Globus pallidus (tissue), 1 donor: ENCODE data around the gene NPAS3.

ENCODE experiments used
- DNase-seq: peaks from one replicate; pipeline ENCODE4 v3.0.0-alpha.2; 2015; ENCODE audit warnings: low spot score

The NPAS3 gene

GRCh38 chr14:32938719-32939253, at the start of gene NPAS3:
Gene NPAS3 (plus strand): TSS chr14:32938879.
- peak; percentile 50 for DNase-seq

- peak; percentile 76 for DNase-seq
Measured at GRCh38 chr14:32896979-32897697, 41.5 kb upstream of the NPAS3 start.

DNA sequence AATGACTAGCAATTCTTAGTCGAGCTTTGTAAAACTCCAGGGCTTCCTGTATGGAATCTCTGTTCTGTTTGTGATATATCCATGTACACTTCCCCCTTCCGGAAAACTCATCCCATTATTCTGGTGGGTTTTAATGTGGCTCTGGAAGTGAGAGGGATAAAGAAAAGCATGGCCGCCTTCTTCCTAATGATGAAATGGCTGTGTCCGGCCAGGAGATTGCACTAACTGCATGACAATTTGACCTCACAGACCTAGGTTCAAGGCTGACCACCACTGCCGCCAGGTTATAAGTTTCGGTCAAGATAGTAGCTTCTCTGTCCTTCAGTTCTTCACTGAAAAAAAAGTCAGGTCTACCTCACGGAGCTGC, 41.0 kb upstream of the NPAS3 start:
- DNase-seq: no peak

DNA sequence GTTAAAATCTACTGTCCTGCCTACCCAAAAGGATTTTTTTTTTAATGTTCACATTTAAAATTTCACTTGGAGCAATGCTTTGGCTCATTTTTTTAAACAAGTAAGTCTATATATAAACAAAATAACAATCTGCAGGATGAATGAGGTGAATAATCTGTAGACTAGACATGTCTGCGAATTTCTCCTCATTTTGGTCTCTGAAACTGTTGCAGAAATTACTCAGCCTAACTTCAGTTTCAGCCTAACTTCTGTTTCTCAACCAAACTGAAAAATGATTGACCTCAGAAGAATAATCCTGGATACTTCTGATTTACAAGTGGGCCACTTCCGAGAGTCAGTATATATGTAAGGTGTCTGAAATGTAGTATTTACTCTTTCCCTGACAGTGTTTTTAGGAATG, 39.8 kb upstream of the NPAS3 start:
- DNase-seq: no peak

GRCh38 chr14:32900547-32900946, 38.1 kb upstream of the NPAS3 start:
- DNase-seq: no peak

DNA sequence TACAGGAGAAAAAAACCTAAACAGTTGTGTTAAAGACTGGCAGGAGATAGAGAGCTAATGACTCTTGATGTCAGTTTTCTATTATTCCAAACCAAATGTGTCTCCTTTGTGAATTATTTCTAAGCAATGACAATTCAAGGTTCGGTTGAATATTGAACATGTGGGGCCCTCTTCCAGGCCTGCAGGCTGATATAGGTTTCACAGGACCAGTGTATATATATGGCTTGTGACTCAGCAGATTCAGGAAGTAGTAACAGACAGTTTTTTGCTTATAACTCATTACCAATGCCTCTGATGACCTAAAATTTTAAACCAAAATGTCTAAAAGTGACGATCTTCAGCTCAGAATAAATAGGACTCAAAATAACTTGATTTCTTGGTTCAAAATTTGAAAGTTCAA, 33.7 kb upstream of the NPAS3 start:
- DNase-seq: no peak

GRCh38 chr14:32906672-32907071, 32.0 kb upstream of the NPAS3 start:
- DNase-seq: no peak

GRCh38 chr14:32908196-32909084, 30.2 kb upstream of the NPAS3 start:
- DNase-seq: no peak

GRCh38 chr14:32913725-32914124, 25.0 kb upstream of the NPAS3 start:
- peak; percentile 65 for DNase-seq

DNA sequence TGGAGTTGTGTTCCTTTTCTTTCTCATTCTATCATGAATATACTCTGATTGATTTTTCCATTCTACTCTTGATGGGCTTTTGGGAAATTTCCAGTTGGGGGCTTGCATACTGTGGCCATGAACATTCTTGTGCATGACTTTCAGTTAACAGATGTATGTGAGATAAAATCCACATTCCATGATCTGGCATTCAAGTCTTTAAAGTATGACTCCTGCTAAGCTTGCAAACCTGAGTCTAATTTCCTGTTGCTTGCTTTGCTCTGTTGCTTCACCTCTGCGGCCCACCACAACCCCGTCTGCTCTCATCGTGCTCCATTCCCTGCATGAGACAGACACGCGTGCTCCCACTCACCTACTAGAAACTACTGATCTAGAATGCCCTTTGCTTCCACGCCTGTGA, 24.3 kb upstream of the NPAS3 start:
- DNase-seq: no peak

GRCh38 chr14:32920696-32921276, 17.9 kb upstream of the NPAS3 start:
- DNase-seq: no peak

- DNase-seq: no peak
Measured at GRCh38 chr14:32925439-32925838, 13.2 kb upstream of the NPAS3 start.

DNA sequence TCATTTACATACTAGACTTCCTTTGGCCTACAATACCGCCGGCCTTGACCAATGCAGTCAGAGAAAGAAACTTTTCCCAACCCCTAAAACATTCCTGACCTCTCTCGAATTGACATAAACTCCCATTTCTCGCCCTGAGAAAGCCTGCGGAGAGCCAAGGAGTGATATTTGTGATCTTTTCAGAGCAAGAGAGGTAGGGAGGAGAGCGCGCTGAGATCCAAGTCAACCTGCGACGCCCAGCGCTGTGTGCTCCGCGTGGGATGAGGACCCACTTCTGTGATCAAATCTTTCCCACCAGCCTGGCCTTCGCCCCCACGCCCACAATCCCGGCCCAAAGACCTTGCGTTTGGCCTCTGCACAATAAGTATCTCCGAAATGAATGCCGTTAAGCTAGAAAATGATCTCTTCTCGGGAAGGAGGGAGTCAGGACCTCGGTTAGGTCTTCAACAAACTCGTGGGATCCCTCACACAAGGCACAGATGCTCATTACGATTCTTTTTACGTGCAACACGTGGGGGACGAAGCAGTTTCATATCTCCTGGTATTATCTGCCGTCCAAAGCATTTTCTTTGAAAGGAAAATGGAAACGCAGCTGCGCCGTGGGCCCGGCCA, 6.3 kb upstream of the NPAS3 start:
- peak; percentile 31 for DNase-seq

DNA sequence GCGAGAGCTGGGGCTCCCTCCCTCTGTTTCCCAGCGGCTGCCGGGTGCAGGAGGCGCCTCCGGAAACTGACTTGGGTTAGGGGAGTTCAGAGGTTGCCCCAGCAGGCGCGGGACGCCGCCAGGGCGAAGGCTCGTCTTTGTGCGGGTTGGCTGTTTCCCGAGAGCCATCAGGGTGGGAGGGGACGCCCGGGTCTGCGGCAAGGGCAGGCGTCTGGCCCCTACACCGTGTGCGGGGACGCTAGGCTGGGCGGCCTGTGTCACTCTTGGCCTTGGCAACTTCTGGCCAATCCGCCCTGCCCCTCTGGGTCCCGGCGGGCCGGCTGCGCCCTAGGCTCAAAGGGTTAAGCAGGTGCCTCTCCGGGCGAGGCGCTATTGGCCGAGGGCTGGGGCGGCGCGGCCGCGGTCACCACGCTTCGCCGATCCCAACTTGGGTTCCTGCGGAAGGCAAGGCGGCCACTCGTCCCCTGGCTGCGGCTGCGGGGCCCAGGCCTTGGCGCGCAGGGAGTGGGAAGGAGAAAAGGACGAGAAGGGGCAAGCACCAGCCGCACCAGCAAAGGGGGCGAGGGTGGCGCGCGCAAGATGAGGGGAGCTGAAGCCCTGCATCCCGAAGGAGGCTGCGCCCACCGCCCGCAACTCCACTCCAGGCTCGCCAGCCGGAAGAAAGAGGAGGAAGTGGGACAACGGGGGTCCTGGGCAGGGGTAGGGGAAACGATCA, 5.6 kb upstream of the NPAS3 start:
- DNase-seq: peak; percentile 41

DNA sequence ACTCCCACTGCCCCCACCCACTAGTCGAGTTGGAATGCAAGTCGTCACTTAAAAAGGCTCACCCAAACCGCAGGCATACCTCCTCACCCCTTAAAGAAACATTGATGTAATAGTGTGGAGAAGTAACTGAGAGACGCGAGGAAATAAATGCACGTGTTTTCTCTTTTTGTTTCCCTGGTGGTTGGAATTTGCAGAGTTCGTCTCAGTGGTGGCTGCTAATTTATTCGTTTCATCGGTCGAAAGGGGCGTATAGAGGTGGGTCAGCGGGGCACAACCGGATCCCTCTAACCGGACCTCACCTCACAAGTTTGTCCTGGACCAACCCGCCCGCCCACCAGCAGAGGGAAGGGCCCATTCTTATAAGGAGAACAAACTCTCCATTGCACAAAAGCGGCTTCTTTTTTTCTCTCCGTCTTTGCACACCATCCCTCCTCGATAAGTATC, 5.0 kb upstream of the NPAS3 start:
- DNase-seq: peak; percentile 38

GRCh38 chr14:32934073-32934880, 4.4 kb upstream of the NPAS3 start:
- peak; percentile 77 for DNase-seq

DNA sequence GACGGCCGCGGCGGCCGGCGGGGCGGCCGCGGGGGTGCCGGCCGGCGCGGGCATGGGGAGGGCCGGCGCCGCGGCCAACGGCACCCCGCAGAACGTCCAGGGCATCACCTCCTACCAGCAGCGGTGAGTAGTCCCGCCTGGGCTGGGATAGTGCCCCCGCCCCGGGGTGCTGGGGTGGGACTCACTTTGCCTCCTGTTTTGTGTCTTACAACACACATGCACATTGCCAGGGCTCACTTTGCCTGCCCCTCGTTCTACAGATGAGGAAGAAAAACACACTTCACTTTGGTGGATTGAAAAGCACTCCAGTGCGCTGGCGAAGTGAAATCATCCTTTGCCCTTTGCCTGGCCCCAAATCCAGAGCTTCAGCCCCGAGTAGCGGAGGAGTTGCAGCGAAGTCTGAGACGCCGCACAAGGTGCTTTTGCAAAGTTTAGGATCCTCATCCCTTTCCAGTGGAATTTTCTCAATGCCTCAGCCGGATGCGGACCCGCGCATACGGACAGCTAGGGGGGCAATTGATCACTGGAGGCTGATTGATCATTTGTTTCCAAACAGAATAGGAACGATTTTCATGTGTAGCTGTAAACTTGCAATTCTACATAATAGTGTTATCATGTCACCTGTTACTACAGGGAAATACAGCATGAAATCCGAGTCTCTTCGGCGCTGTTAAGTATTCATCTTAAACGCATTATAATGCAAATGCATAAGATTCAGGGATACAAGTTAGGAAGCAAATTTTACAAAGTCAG, 3.6 kb upstream of the NPAS3 start:
- peak; percentile 41 for DNase-seq

- DNase-seq: peak; percentile 85
Measured at GRCh38 chr14:32939254-32940065, 781 bp downstream of the NPAS3 start.

DNA sequence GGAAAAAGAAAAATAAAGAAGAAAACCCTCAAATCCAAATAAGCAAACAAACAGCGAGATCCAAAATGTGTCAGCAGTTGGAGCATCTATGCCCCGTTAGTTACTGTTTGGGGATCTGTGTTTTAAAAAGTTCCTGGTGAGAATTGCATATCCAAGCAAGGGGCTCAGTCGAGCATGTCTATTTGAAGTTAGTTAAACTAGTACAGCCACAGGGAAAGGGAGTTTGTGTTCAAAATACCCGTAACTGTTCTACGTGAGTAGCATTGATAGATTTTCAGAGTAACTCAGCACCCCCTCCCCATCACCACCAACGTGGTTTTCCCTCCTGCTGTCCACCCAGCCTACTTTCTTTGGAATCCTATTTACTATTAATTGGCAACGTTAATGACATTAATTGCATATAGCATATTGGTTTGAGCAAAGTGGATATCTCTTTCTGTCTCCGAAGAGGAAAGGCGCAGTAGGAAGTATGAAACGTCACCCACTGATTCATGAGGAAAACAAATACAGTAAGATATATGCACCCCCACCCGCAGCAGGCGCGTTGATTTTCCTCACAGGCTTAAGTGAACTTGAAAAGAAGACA, 1.5 kb downstream of the NPAS3 start:
- peak; percentile 70 for DNase-seq
